ENCODE data around the gene SLC25A45. TPM values are rescaled to one million over a fixed set of nuclear protein-coding genes. Genes with fewer than 3 reads are reported as not detected.
A peak's percentile ranks its signal among the peaks of the same experiment; 100 is the strongest.

Gene SLC25A45
- total RNA-seq, 1 donor = 4.3 TPM

- no peaks in the 10 kb centered on the region for H3K9me3 ChIP-seq (ENCODE audit: low read depth, low read length)
- no peak overlapping the region for H2AFZ ChIP-seq (ENCODE audit: low read length)
- peaks cover 7% of the 10 kb centered on the region for H3K36me3 ChIP-seq (ENCODE audit: insufficient read depth, low read length)
- H3K79me2 ChIP-seq (ENCODE audit: insufficient read depth, low read length) = peaks cover 64% of the 10 kb centered on the region
- TF ChIP-seq CTCF (IDR thresholded peaks at IDR 0.05; ENCODE audit: extremely low read depth, low read depth, low read length) = no peak
- H3K27ac ChIP-seq (ENCODE audit: low read depth, low read length) = peak overlapping the region; percentile 100
- H3K4me1 ChIP-seq (ENCODE audit: insufficient read depth, low read length) = peaks cover 59% of the 10 kb centered on the region
- H3K4me3 ChIP-seq (ENCODE audit: insufficient read depth, low read length) = no peak overlapping the region
- peaks cover 8% of the 10 kb centered on the region for H4K20me1 ChIP-seq (ENCODE audit: insufficient read depth, low read length)
- H3K4me2 ChIP-seq (ENCODE audit: insufficient read depth, low read length) = peak overlapping the region; percentile 84
- H3K27me3 ChIP-seq (ENCODE audit: insufficient read depth, low read length) = no peaks in the 10 kb centered on the region
- no peak for DNase-seq (ENCODE audit: insufficient read length, low spot score, missing footprints)
Observed at GRCh38 chr11:65418431-65418680, 35.9 kb upstream of the SLC25A45 start.

- Histone ChIP-seq H3K4me2 (ENCODE audit: insufficient read depth, low read length) (peak overlapping the region; percentile 84), H3K36me3 (ENCODE audit: insufficient read depth, low read length) (peaks cover 4% of the 10 kb centered on the region), H3K4me3 (ENCODE audit: insufficient read depth, low read length) (no peak overlapping the region), H3K9me3 (ENCODE audit: low read depth, low read length) (no peaks in the 10 kb centered on the region), H3K79me2 (ENCODE audit: insufficient read depth, low read length) (peaks cover 59% of the 10 kb centered on the region), H3K27me3 (ENCODE audit: insufficient read depth, low read length) (no peaks in the 10 kb centered on the region), H3K4me1 (ENCODE audit: insufficient read depth, low read length) (peaks cover 59% of the 10 kb centered on the region), H4K20me1 (ENCODE audit: insufficient read depth, low read length) (peaks cover 3% of the 10 kb centered on the region), H2AFZ (ENCODE audit: low read length) (no peak overlapping the region), H3K27ac (ENCODE audit: low read depth, low read length) (peak overlapping the region; percentile 100)
- DNase-seq (ENCODE audit: insufficient read length, low spot score, missing footprints) = no peak
- TF ChIP-seq CTCF (IDR thresholded peaks at IDR 0.05; ENCODE audit: extremely low read depth, low read depth, low read length) = no peak
Observed at GRCh38 chr11:65417702-65418430, 35.4 kb upstream of the SLC25A45 start.

- Histone ChIP-seq H2AFZ (ENCODE audit: low read length) (no peak overlapping the region), H3K27me3 (ENCODE audit: insufficient read depth, low read length) (no peaks in the 10 kb centered on the region), H3K4me2 (ENCODE audit: insufficient read depth, low read length) (peak overlapping the region; percentile 82), H3K79me2 (ENCODE audit: insufficient read depth, low read length) (peaks cover 55% of the 10 kb centered on the region), H3K4me3 (ENCODE audit: insufficient read depth, low read length) (peak overlapping the region; percentile 58), H3K9me3 (ENCODE audit: low read depth, low read length) (no peaks in the 10 kb centered on the region), H3K4me1 (ENCODE audit: insufficient read depth, low read length) (peaks cover 59% of the 10 kb centered on the region), H3K36me3 (ENCODE audit: insufficient read depth, low read length) (peaks cover 12% of the 10 kb centered on the region), H4K20me1 (ENCODE audit: insufficient read depth, low read length) (peaks cover 3% of the 10 kb centered on the region), H3K27ac (ENCODE audit: low read depth, low read length) (peak overlapping the region; percentile 100)
- no peak for TF ChIP-seq CTCF (IDR thresholded peaks at IDR 0.05; ENCODE audit: extremely low read depth, low read depth, low read length)
- peak; percentile 77 for DNase-seq (ENCODE audit: insufficient read length, low spot score, missing footprints)
Observed at GRCh38 chr11:65416841-65417701, 34.6 kb upstream of the SLC25A45 start.

GRCh38 chr11:65416341-65416824 lies 33.9 kb upstream of the SLC25A45 start:
- peak; percentile 86 for TF ChIP-seq CTCF (IDR thresholded peaks at IDR 0.05; ENCODE audit: extremely low read depth, low read depth, low read length)
- H3K4me2 ChIP-seq (ENCODE audit: insufficient read depth, low read length) = peak overlapping the region; percentile 82
- H3K4me1 ChIP-seq (ENCODE audit: insufficient read depth, low read length) = peaks cover 54% of the 10 kb centered on the region
- peaks cover 3% of the 10 kb centered on the region for H4K20me1 ChIP-seq (ENCODE audit: insufficient read depth, low read length)
- no peaks in the 10 kb centered on the region for H3K27me3 ChIP-seq (ENCODE audit: insufficient read depth, low read length)
- H3K27ac ChIP-seq (ENCODE audit: low read depth, low read length) = peak overlapping the region; percentile 100
- H3K36me3 ChIP-seq (ENCODE audit: insufficient read depth, low read length) = peaks cover 15% of the 10 kb centered on the region
- peaks cover 49% of the 10 kb centered on the region for H3K79me2 ChIP-seq (ENCODE audit: insufficient read depth, low read length)
- peak overlapping the region; percentile 58 for H3K4me3 ChIP-seq (ENCODE audit: insufficient read depth, low read length)
- peak; percentile 100 for DNase-seq (ENCODE audit: insufficient read length, low spot score, missing footprints)
- no peaks in the 10 kb centered on the region for H3K9me3 ChIP-seq (ENCODE audit: low read depth, low read length)
- no peak overlapping the region for H2AFZ ChIP-seq (ENCODE audit: low read length)

Data from osteoblast (primary cell).